ENCODE measurements around the gene HOXA13.

Gene HOXA13

GRCh38 chr7:27157702-27158431, 42.0 kb downstream of the HOXA13 start:
- Histone ChIP-seq H3K4me3 (ENCODE audit: low read depth, low read length) (no peak overlapping the region), H3K4me1 (ENCODE audit: control insufficient read depth, insufficient read depth, low read length) (peaks cover 12% of the 10 kb centered on the region), H3K36me3 (ENCODE audit: control insufficient read depth in 2 of 2, insufficient read depth in 1 of 2, low read length in 2 of 2) (peaks cover 6 to 11% of the 10 kb centered on the region in 2 experiments; a peak in 2 of 3 replicates), H3K27ac (ENCODE audit: extremely low read depth, low read depth, low read length) (peak overlapping the region; percentile 33; the same call in 1 of the 2 replicates), H3K9me3 (ENCODE audit: control insufficient read depth, insufficient read depth, low read depth, low read length) (no peaks in the 10 kb centered on the region)
- TF ChIP-seq ZBTB11 (tag by site-specific recombination; conservative IDR thresholded peaks at IDR 0.05; ENCODE audit: low read depth), result no peak
- no peak for TF ChIP-seq ZNF624 (tag by site-specific recombination; IDR thresholded peaks at IDR 0.05)
- TF ChIP-seq HOXC10 (CRISPR knock-in tag; IDR thresholded peaks at IDR 0.05), result no peak
- no peak for TF ChIP-seq ZFP41 (tag by site-specific recombination; IDR thresholded peaks at IDR 0.05; ENCODE audit: borderline replicate concordance)
- no peak for TF ChIP-seq KLF7 (tag by site-specific recombination; IDR thresholded peaks at IDR 0.05; ENCODE audit: borderline replicate concordance)
- no peak for TF ChIP-seq ZNF391 (tag by site-specific recombination; IDR thresholded peaks at IDR 0.05; ENCODE audit: borderline replicate concordance, low read depth)
- no peak for TF ChIP-seq ATF2 (tag by site-specific recombination; IDR thresholded peaks at IDR 0.05; ENCODE audit: low read depth)
- no peak for TF ChIP-seq ZNF211 (tag by site-specific recombination; IDR thresholded peaks at IDR 0.05; ENCODE audit: low read depth)
- TF ChIP-seq ZBTB44 (tag by site-specific recombination; IDR thresholded peaks at IDR 0.05), result no peak
- TF ChIP-seq ZNF658 (tag by site-specific recombination; IDR thresholded peaks at IDR 0.05), result no peak
- no peak for TF ChIP-seq ZNF560 (tag by site-specific recombination; IDR thresholded peaks at IDR 0.05; ENCODE audit: borderline replicate concordance)
- TF ChIP-seq YY1 (tag by site-specific recombination; IDR thresholded peaks at IDR 0.05), result no peak
- POLR2A ChIA-PET, result interaction anchor here (1.3 to 2.3 kb wide), 4 partner anchors 8 to 22 kb away, joined by 4 to 17 read pairs (median 9); no protein-coding TSS in a partner anchor
- CTCF ChIA-PET, result interaction anchor here (0.6 to 2.8 kb wide), 3 partner anchors 14 to 1067 kb away, joined by 3 to 11 read pairs (median 4); partner anchors contain the start of gene HOXA5

GRCh38 chr7:27156916-27157701, 42.8 kb downstream of the HOXA13 start:
- no peaks in the 10 kb centered on the region for H3K9me3 ChIP-seq (ENCODE audit: control insufficient read depth, insufficient read depth, low read depth, low read length)
- ChIA-PET CTCF (interaction anchor here (0.6 to 2.8 kb wide), 5 partner anchors 13 to 1265 kb away, joined by 3 to 11 read pairs (median 3); partner anchors contain the start of gene HOXA5), POLR2A (interaction anchor here (0.5 to 2.3 kb wide), 15 partner anchors 9 to 1295 kb away, joined by 3 to 17 read pairs (median 4); partner anchors contain the start of genes HOXA11, HOXA4, HOXA5 and SKAP2)
- peak overlapping the region; percentile 94; the same call in 1 of the 2 replicates for H3K27ac ChIP-seq (ENCODE audit: extremely low read depth, low read depth, low read length)
- H3K4me1 ChIP-seq (ENCODE audit: control insufficient read depth, insufficient read depth, low read length), result peaks cover 12% of the 10 kb centered on the region
- peak overlapping the region; percentile 69 for H3K4me3 ChIP-seq (ENCODE audit: low read depth, low read length)
- peaks cover 0 to 8% of the 10 kb centered on the region in 2 experiments; a peak in 1 of 3 replicates for H3K36me3 ChIP-seq (ENCODE audit: control insufficient read depth in 2 of 2, insufficient read depth in 1 of 2, low read length in 2 of 2)
- TF ChIP-seq ZNF350 (tag by site-specific recombination; IDR thresholded peaks at IDR 0.05), result no peak
- no peak for TF ChIP-seq ZFHX2 (tag by site-specific recombination; conservative IDR thresholded peaks at IDR 0.05)
- no peak for TF ChIP-seq KLF16 (tag by site-specific recombination; IDR thresholded peaks at IDR 0.05)
- TF ChIP-seq ZFP37 (tag by site-specific recombination; IDR thresholded peaks at IDR 0.05), result no peak
- peak; percentile 78 for TF ChIP-seq ZBTB20 (tag by site-specific recombination; IDR thresholded peaks at IDR 0.05)
- TF ChIP-seq ZNF623 (tag by site-specific recombination; IDR thresholded peaks at IDR 0.05), result no peak
- TF ChIP-seq ZNF521 (tag by site-specific recombination; IDR thresholded peaks at IDR 0.05), result no peak
- no peak for TF ChIP-seq ZFP3 (tag by site-specific recombination; IDR thresholded peaks at IDR 0.05; ENCODE audit: low read depth)
- peak; percentile 11; the same call in 1 of the 2 replicates for TF ChIP-seq GLIS2 (tag by site-specific recombination; IDR thresholded peaks at IDR 0.05)
- no peak for TF ChIP-seq ZNF10 (tag by site-specific recombination; IDR thresholded peaks at IDR 0.05)
- no peak for TF ChIP-seq ZSCAN18 (tag by site-specific recombination; IDR thresholded peaks at IDR 0.05)
- no peak for TF ChIP-seq ZNF747 (tag by site-specific recombination; IDR thresholded peaks at IDR 0.05)
- 0 out of 2 replicates have a peak, but pooled peaks have one; percentile 32 for TF ChIP-seq ZIC2 (tag by site-specific recombination; IDR thresholded peaks at IDR 0.05)
